ENCODE data around the gene MKRN3.
"Not testable (repeated sequence)": the region's sequence is repeated elsewhere in the genome, so short reads cannot be mapped to it uniquely, and the experiment has no call there.

Gene MKRN3

DNA sequence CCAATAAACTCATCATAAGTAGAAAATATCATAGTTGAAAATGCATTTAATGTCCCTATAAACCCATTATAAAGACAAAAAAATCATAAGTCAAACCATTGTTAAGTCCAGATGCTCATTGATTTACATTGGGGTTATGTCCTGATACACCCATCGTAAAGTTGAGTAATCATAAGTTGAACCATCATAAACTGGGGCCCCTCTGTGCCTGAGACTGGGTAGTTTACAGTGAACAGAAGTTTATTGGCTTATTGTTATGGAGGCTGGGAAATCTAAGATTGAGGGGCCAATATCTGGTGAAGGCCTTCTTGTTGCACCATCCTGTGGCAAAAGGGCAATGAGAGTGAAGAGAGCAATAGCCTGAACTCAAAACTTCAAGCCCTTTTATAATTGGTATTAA lies 10.6 kb downstream of the MKRN3 start:
- no peak overlapping the region for H3K4me3 ChIP-seq (ENCODE audit: low read length)
- no peak for DNase-seq (ENCODE audit: low read depth, low spot score)

DNA sequence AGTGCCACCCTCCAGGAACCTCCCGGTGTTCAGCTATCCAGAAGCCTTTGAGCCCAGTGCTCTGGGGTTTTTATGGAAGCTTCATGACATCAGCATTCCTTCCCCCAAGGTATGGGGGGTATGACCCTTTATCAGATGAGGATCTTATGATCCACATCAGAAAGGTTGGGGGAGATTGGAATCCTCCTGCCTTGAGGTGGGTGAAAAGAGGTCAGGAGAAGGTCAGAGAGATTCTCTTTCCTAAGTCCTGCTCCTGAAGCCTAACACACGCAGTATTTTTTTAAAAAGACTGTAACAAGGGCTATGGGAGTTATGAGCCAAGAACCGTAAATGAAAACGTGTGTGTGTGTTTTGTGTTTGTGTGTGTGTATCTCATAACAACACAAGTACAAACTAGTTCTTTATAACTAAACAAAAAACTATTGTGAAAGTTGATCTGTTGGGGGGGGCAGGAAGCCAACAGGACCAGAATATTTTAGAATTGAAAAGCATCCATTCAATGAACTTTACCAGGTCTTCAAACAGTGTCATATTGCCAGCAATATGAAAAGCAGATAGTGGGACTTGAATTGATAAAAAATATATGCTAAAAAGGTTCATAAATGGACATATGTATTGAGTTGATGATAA lies 13.2 kb downstream of the MKRN3 start:
- H3K4me3 ChIP-seq (ENCODE audit: low read length): no peak overlapping the region
- DNase-seq (ENCODE audit: low read depth, low spot score): no peak

GRCh38 chr15:23588268-23588667 lies 22.8 kb downstream of the MKRN3 start:
- DNase-seq (ENCODE audit: low read depth, low spot score): no peak
- no peak overlapping the region for H3K4me3 ChIP-seq (ENCODE audit: low read length)

GRCh38 chr15:23589012-23589411 lies 23.5 kb downstream of the MKRN3 start:
- no peak overlapping the region for H3K4me3 ChIP-seq (ENCODE audit: low read length)
- DNase-seq (ENCODE audit: low read depth, low spot score): no peak

- no peak for DNase-seq (ENCODE audit: low read depth, low spot score)
- H3K4me3 ChIP-seq (ENCODE audit: low read length): no peak overlapping the region
Observed at GRCh38 chr15:23594252-23594770, 28.8 kb downstream of the MKRN3 start.

- DNase-seq (ENCODE audit: low read depth, low spot score): no peak
- H3K4me3 ChIP-seq (ENCODE audit: low read length): no peak overlapping the region
Observed at GRCh38 chr15:23595368-23595767, 29.9 kb downstream of the MKRN3 start.

- H3K4me3 ChIP-seq (ENCODE audit: low read length): no peak overlapping the region
- no peak for DNase-seq (ENCODE audit: low read depth, low spot score)
Observed at GRCh38 chr15:23596736-23597135, 31.3 kb downstream of the MKRN3 start.

GRCh38 chr15:23597278-23597677 lies 31.8 kb downstream of the MKRN3 start:
- not testable (repeated sequence) for H3K4me3 ChIP-seq (ENCODE audit: low read length); DNase-seq (ENCODE audit: low read depth, low spot score)

DNA sequence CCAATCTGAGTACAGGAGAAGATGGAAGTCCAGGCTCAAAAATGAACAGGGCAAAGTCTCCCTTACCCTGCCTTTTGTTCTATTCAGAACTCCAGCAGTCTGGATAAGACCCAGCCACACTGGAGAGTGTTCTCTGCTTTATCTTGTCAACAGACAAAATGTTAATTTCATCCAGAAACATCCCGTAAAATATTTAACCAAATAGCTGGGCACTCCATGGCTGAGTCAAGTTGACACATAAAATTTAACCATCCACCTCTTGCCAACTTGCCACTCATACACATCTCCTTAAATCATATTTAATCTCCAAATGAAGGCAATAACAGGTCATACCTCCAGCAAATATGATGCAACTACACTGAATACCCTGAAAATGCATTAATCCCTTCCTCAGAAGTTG lies 33.6 kb downstream of the MKRN3 start:
- no peak for DNase-seq (ENCODE audit: low read depth, low spot score)
- no peak overlapping the region for H3K4me3 ChIP-seq (ENCODE audit: low read length)

- no peak for DNase-seq (ENCODE audit: low read depth, low spot score)
- H3K4me3 ChIP-seq (ENCODE audit: low read length): no peak overlapping the region
Observed at GRCh38 chr15:23602124-23602523, 36.6 kb downstream of the MKRN3 start.

DNA sequence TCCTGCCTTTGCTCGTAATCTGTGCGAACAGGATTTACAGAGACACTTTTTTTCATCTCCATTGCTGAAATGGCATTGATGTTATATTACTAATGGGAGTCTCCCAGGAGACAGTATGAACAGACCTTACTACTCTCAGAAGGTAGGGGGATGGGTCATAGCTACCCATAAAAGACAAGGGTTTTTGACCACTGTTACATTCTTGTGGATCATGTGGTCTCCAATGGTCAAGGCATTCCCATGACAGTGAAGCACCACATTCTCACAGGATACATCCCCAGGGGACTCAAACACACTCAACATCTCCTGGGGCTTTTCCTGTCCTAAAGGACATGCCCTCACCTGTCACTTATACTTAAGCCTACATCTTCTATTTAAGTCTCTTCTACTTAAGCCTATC lies 40.8 kb downstream of the MKRN3 start:
- H3K4me3 ChIP-seq (ENCODE audit: low read length): no peak overlapping the region
- DNase-seq (ENCODE audit: low read depth, low spot score): no peak

- H3K4me3 ChIP-seq (ENCODE audit: low read length): no peak overlapping the region
- no peak for DNase-seq (ENCODE audit: low read depth, low spot score)
Observed at GRCh38 chr15:23616536-23616935, 51.1 kb downstream of the MKRN3 start.

All from Jurkat, Clone E6-1 (cell line).